GM13977 (cell line): ENCODE results near the gene LRRC71.

Experiments
- DNase-seq: peaks from one replicate; pipeline ENCODE4 v3.0.0; 2012; ENCODE audit warnings: low spot score
- in situ Hi-C: fragments of 300-500 bp; cut with MboI; formaldehyde crosslinking; loops from one replicate; pipeline ENCODE4 v1.12.0; 2022; ENCODE audit warnings: low sequenced_read_pairs, low pct_unique_long_range_greater_than_20kb, mixed read lengths, inconsistent platforms; ENCODE audit not compliant: unreplicated experiment
- TF ChIP-seq, protein P1 (sequence below): IDR thresholded peaks from 2 replicates; pipeline ENCODE4 v1.5.1; 2012; ENCODE audit warnings: mild to moderate bottlenecking, control low read depth; ENCODE audit not compliant: insufficient read depth; ENCODE audit errors: extremely low read depth, missing control alignments

The LRRC71 gene

DNA sequence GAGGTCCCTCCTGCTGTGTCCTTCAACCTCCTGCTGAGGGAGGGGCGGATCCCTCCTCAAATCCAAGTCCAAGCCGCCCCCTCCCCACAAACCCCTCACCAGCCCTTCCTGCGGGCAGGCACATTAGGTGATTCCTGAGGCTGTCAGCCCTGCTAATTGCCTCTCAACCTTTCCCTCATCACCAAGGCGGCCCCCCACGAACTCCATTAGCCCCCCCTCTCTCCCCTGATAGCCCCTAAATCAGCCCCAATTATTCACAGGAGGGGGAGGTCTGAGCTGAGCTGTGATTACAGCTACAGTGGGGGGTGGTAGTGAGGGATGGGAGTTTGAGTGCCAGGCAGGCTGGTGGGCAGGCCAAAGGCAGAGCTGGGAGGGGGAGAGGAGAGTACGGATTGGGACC lies 32.7 kb upstream of the LRRC71 start:
- no peak for DNase-seq
- in situ Hi-C loops = no loop called here
- TF ChIP-seq, protein P1, sequence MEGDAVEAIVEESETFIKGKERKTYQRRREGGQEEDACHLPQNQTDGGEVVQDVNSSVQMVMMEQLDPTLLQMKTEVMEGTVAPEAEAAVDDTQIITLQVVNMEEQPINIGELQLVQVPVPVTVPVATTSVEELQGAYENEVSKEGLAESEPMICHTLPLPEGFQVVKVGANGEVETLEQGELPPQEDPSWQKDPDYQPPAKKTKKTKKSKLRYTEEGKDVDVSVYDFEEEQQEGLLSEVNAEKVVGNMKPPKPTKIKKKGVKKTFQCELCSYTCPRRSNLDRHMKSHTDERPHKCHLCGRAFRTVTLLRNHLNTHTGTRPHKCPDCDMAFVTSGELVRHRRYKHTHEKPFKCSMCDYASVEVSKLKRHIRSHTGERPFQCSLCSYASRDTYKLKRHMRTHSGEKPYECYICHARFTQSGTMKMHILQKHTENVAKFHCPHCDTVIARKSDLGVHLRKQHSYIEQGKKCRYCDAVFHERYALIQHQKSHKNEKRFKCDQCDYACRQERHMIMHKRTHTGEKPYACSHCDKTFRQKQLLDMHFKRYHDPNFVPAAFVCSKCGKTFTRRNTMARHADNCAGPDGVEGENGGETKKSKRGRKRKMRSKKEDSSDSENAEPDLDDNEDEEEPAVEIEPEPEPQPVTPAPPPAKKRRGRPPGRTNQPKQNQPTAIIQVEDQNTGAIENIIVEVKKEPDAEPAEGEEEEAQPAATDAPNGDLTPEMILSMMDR = no peak

DNA sequence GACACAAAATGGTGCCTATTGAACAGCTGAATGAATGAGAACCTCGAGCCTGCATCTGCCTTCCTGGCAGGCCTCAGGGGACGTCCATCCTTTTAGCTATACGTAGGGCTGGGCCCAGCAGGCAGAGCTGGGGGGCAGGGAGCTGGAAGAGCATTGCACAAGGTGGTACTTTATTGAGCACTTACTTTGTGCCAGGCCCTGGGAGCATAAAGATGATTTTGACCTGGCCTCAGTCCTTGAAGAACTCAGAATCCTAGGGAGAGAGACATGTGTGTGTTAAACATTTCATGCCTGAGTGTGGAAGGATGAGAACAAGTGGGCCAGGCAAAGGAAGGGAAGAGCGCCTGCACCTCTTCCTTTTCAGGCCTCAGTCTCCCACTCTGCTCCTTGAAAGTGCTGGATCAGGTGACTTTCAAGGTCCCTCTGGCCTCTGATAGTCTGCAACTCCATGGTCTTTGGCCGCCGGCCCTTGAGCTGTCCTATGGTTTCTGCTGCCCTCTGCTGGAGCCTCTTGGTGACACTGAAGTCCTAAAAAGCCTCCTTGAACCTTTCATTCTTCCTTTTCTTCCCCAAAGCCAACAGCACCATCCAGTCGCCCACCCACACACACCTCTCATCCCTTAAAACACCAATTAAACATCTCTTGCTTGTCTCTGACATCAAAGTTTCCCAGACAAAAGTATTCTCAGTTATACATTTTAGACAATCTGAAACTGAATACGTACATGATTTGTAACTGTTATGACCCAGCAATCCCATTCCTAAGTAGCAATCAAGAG lies 30.4 kb upstream of the LRRC71 start:
- peak; percentile 85 for DNase-seq
- in situ Hi-C loops = no loop called here

DNA sequence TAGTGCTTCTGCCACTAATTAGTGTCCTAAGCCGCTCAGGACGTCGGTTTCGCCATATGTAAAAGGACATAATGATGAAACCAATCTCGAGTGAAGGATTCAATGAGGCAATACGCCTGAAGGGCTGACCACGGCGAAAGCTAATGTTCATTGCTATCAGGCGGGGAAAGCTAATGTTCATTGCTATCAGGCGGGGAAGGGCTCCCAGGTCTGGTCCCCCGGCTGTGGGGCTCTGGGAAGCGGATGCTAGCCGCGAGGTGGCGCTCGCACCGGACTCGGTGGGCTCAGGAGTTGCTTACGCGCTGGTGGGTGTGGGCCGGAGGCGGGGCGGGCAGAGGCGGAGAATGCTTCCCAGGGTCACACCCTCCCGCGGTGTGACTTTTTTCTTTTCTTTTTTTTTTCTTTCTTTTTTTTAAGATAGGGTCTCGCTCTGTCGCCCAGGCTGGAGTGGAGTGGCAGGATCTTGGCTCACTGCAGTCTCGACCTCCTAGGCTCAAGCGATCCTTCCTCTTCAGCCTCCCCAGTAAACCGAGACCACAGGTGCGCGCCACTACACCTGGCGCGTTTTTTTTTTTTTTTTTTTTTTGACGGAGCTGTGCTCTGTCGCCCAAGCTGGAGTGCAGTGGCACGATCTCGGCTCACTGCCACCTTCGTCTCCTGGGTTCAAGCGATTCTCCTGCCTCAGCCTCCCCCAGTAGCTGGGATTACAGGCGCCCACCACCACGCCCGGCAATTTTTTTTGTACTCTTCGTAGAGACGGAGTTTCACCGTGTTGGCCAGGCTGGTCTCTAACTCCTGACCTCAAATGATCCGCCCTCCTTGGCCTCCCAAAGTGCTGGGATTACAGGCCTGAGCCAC lies 28.0 kb upstream of the LRRC71 start:
- TF ChIP-seq, protein P1 = peak; percentile 82
- in situ Hi-C loops = no loop called here
- peak; percentile 87 for DNase-seq

More for the DNA sequence above, 30.4 kb upstream of the LRRC71 start:
- TF ChIP-seq, protein P1 = peak; percentile 82

DNA sequence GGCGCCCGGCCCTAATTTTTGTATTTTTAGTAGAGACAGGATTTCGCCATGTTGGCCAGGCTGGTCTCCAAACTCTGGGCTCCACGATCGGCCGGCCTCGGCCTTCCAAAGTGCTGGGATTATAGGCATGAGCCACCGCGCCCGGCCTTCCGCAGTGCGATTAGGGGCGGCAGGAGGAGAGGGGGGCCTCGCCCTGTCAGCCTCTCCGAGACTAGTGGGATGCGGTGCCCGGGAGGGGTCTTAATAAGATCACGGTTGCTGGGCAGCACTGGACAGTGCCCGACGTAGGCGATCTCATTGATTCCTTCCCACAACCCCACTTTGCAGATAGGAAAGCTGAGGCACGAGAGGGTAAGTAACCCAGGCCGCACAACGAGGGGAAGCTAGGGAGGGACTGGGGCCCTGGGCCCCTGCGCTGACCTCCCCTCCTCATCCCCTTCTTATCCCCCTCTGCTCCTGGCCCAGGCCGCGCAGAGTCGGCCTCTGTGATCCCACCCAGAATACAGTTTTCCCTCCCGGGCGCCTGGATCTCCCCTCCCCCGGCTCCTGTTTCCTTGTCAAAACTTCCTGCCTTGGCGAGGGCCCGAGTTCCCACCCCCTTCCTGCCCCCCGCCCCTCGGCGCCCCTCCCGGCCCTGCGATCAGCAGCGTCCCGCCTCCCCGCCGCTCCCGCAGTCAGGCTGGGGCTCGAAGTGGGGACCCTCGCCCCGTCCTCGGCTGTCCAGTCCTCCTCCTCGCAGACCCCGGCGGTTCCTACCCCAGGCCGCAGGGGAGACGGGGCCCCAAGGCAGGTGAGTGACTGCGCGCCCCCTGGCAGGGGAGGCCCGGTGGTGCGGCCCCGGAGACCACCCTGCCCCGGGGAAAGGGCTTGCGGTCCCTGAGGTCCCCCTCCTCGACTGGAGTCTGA lies 27.1 kb upstream of the LRRC71 start, which contains the start of gene PEAR1:
Gene PEAR1, plus strand, starts transcription at position 671 of the 906 bp plus-strand sequence. CDS start 10,209 bp downstream, outside the sequence.
- DNase-seq = no peak
- TF ChIP-seq, protein P1 = no peak
- in situ Hi-C loops = no loop called here

DNA sequence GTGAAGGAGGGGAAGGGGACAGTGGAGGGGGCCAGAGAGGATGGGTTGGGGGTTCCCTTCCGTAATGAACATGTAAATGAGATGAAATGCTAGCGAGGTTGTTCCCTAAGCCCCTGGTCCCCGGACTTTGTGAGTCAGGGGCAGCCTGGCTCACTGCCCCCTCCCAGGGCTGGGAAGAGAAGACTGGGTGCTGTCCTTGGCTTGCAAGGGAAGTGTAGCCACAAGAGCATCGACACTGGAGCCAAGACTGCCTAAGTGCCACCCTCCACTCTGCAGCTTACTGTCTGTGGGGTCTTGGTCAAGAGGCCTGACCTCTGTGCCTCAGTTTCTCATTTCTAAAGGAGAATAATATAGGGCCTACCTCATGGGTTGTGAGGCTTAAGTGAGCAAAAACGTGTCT lies 26.4 kb upstream of the LRRC71 start:
- in situ Hi-C loops = no loop called here
- DNase-seq = no peak
- TF ChIP-seq, protein P1 = no peak

DNA sequence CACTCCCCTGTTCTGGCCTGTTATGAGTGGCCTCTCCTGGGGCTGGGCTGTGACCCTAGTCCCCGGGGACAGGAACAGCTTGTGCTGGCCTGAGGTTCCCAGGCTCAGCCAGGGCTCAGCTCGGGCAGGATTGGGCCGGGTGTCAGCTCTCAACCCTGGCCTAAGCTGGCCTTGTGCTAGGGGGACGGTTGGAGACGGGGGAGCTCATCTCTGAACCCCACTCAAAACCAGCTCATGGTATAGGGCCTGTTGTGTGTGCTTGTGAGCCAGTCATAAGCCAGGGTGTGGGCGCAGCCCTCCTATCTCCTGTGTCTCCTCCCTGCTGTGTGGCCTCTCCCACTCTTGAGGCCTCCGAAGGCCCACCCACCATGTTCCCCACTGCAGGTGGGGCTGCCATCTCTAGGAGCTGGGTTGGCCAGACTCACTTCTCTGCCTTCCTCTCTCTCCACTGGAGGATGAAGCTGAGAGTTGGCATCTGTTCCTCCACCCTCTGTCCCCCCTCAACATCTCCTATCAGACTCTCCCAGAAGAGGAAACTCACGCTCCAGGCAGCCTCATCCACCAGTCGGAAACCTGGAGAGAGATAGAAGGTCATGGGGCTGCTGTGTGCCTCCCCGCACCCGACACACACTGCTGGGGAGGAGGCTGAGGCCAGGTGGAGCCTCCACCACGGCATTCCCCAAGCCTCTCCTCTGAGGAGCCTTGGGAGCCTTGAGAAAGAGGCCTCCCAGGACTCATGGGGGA lies 25.5 kb upstream of the LRRC71 start:
- in situ Hi-C loops = no loop called here
- DNase-seq = no peak
- TF ChIP-seq, protein P1 = no peak
